Kidney epithelial cell (primary cell): Measurements from ENCODE around the gene INPP5A. TPM values are rescaled to one million over a fixed set of nuclear protein-coding genes. Genes with fewer than 3 reads are reported as not detected.

ENCODE experiments used
- DNase-seq: peaks from one replicate; pipeline ENCODE4 v3.0.0-alpha.2; 2010; ENCODE audit warnings: low read depth
- H3K27me3 ChIP-seq: 2 replicates; pipeline ENCODE4 v1.6.0; 2011; ENCODE audit warnings: low read length; ENCODE audit not compliant: control insufficient read depth, insufficient read depth
- H3K36me3 ChIP-seq: 2 replicates; pipeline ENCODE4 v1.5.1; 2011; ENCODE audit warnings: low read length; ENCODE audit not compliant: control insufficient read depth, insufficient read depth
- H3K4me3 ChIP-seq: 2 replicates; pipeline ENCODE4 v1.5.1; 2011; ENCODE audit warnings: low read depth, mild to moderate bottlenecking, control low read depth, low read length
- total RNA-seq: library from RNA; depleted of rRNA; stranded (reverse); fragments of >200 nt; gene quantifications from 2 replicates; pipeline ENCODE4 v1.2.3, GENCODE V29; 2015
- TF ChIP-seq, protein P1 (sequence below): IDR thresholded peaks from 2 replicates; pipeline ENCODE4 v1.5.1; 2011; ENCODE audit warnings: mild to moderate bottlenecking, moderate library complexity, low read length, control low read depth, inconsistent platforms; ENCODE audit not compliant: insufficient read depth, poor library complexity, severe bottlenecking

Gene INPP5A
- total RNA-seq, 1 donor from 2014 or later: 45.1 TPM

DNA sequence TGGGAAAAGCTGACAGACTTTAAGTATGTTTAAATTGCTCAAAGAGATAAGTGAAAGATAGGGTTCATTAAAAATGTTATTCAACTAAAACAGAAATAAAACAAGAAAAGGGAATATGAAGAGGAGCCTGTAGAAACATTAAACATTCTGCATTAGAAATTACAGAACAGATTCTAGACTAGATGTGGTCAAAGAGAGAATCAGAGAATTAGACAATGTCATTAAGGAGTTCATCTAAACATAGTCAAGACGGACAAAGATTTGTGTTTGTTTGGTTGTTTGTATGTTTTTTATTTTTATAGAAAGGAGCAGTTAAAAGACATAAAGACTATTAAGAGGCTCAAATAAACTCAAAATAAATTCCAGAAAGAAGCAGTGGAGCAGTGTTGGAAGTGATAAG lies 168.4 kb downstream of the INPP5A start:
- no peak for DNase-seq
- no peaks in the 10 kb centered on the region for H3K36me3 ChIP-seq
- H3K4me3 ChIP-seq: no peak overlapping the region
- no peaks in the 10 kb centered on the region for H3K27me3 ChIP-seq
- TF ChIP-seq, protein P1, sequence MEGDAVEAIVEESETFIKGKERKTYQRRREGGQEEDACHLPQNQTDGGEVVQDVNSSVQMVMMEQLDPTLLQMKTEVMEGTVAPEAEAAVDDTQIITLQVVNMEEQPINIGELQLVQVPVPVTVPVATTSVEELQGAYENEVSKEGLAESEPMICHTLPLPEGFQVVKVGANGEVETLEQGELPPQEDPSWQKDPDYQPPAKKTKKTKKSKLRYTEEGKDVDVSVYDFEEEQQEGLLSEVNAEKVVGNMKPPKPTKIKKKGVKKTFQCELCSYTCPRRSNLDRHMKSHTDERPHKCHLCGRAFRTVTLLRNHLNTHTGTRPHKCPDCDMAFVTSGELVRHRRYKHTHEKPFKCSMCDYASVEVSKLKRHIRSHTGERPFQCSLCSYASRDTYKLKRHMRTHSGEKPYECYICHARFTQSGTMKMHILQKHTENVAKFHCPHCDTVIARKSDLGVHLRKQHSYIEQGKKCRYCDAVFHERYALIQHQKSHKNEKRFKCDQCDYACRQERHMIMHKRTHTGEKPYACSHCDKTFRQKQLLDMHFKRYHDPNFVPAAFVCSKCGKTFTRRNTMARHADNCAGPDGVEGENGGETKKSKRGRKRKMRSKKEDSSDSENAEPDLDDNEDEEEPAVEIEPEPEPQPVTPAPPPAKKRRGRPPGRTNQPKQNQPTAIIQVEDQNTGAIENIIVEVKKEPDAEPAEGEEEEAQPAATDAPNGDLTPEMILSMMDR: no peak

DNA sequence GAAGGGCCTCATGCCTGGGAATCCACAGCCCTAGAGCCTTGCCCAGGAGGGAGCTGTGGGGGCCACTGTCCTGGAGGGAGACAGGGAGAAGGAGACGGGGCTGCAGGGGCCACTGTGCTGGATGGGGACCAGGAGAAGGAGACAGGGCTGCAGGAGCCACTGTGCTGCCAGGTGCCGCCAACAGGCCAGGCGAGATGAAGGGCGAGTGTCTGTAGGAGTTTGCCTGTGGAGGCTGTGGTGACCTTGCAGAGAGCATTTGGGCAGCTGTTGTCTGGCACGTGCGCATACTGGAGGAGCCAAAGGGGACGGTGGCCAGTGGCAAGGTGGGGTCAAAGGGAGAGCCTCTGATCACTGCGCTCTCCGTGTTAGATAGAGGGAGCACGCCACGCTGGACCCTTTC lies 169.1 kb downstream of the INPP5A start:
- Histone ChIP-seq H3K27me3 (no peaks in the 10 kb centered on the region), H3K4me3 (no peak overlapping the region), H3K36me3 (no peaks in the 10 kb centered on the region)
- DNase-seq: no peak
- TF ChIP-seq, protein P1: no peak

DNA sequence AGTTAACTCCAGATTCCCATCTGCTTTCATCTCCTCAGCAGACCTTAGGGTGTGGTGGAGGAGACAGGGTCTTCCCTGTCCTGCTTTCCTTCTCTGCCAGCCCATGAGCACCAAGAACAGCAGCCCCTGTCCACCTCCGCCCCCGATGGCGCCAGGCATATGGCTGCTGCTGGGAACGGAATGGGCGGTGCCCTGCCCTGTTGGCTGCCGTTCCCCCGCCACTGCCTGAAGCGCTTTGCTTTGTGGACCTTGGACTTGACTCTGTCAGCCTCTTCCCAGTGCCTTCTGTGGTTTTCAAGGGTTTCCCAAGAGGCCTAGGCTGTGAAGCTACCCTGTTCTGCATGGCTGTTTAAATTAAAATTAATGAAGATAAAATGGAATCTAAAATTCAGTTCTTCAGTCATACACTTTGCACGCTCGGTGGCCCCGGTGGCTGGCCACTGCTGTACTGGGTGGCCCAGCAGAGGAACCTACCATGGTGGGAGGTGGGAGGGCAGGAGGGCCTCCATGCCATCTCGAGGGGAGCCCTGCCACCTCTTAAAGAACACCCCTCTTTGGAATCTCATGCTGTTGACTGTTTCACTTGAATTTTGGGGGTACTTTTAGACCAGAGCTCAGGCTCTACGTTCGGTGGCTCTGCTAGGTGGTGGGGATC lies 169.7 kb downstream of the INPP5A start:
- no peak for DNase-seq
- H3K27me3 ChIP-seq: no peaks in the 10 kb centered on the region
- no peak overlapping the region for H3K4me3 ChIP-seq
- H3K36me3 ChIP-seq: no peaks in the 10 kb centered on the region
- TF ChIP-seq, protein P1: no peak

DNA sequence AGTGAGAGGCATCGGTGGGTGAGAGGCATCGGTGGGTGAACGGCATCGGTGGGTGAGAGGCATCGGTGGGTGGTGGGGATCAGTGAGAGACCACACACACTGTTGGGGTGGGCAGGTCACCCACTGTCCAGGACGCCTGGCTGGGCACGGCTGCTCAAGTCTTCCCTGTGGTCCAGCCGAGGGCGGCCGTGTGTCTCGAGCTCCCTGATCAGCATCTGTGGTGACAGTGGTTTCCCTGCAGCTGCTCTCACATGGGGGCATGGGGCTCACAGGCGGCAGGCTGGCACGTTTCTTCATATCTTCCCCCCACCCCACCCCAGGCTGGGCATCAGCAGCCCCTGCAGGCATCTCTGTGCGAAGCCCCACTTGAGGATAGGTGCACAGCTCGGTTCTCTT lies 170.2 kb downstream of the INPP5A start:
- TF ChIP-seq, protein P1: no peak
- Histone ChIP-seq H3K36me3 (no peaks in the 10 kb centered on the region), H3K27me3 (no peaks in the 10 kb centered on the region), H3K4me3 (no peak overlapping the region)
- no peak for DNase-seq

DNA sequence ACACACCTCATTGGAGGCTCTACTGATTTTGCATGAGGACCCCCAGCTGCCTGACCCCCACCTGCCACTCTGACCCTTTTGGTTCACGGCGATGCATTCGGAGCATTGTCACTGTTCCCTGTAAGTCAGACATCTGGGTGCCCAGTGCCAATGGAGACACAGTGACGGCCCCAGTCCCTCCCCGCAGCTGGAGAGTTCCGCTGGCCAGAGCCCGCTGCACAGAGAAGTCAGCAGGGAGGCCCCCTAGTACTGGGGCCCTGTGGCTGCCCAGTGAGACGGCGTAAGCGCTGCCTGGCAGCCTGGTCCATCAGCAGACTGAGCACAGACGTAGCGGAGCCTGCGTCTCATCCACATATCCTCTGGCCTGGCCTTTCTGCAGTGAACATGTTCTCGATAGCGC lies 170.9 kb downstream of the INPP5A start:
- no peaks in the 10 kb centered on the region for H3K36me3 ChIP-seq
- H3K4me3 ChIP-seq: no peak overlapping the region
- TF ChIP-seq, protein P1: no peak
- no peak for DNase-seq
- H3K27me3 ChIP-seq: no peaks in the 10 kb centered on the region

DNA sequence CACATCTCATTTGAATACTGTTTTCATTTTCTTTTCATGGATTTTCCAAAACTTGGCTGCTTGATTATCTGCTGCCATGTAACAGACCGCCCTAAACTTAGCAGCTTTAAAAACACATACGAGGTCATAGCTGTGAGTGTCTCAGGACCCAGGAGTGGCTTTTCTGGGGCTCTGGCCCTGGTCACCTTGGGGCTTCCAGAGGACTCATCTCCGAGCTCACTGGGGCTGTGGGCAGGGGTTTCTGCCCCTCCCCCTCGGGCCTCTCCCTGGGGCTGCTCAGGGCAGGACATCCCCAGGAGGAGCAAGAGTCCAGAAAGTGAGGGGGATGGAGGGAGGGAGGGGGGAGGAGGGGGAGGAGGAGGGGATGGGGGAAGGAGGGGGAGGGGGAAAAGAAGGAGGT lies 171.3 kb downstream of the INPP5A start:
- Histone ChIP-seq H3K36me3 (no peaks in the 10 kb centered on the region), H3K4me3 (no peak overlapping the region), H3K27me3 (no peaks in the 10 kb centered on the region)
- DNase-seq: no peak
- TF ChIP-seq, protein P1: no peak
